ENCODE results near the gene CARMIL1.

- TF ChIP-seq SMC3 (IDR thresholded peaks at IDR 0.05; ENCODE audit: low read depth, low read length) (no peak), CTCF (IDR thresholded peaks at IDR 0.05) (no peak), MAX (IDR thresholded peaks at IDR 0.05; ENCODE audit: low read depth) (no peak), EP300 (IDR thresholded peaks at IDR 0.05; ENCODE audit: borderline replicate concordance in 1 of 2, low read depth in 1 of 2, low read length in 1 of 2) (no peak), CHD2 (IDR thresholded peaks at IDR 0.05; ENCODE audit: low read length, partially characterized antibody) (no peak), MEF2A (IDR thresholded peaks at IDR 0.05; ENCODE audit: borderline replicate concordance, low read depth) (no peak), TEAD4 (IDR thresholded peaks at IDR 0.05; ENCODE audit: borderline replicate concordance, insufficient read depth) (no peak), YY1 (IDR thresholded peaks at IDR 0.05; ENCODE audit: low read depth) (no peak), POLR2AphosphoS5 (IDR thresholded peaks at IDR 0.05; ENCODE audit: low read depth, low read length) (no peak), SIN3A (IDR thresholded peaks at IDR 0.05; ENCODE audit: borderline replicate concordance, low read depth, low read length) (no peak), GABPA (IDR thresholded peaks at IDR 0.05; ENCODE audit: low read depth) (no peak), TAF1 (IDR thresholded peaks at IDR 0.05; ENCODE audit: borderline replicate concordance, low read depth, low read length) (no peak), EZH2phosphoT487 (IDR thresholded peaks at IDR 0.05; ENCODE audit: borderline replicate concordance, low read depth) (no peak), JUND (IDR thresholded peaks at IDR 0.05) (no peak)
These were observed 382.1 kb downstream of the CARMIL1 start for GRCh38 chr6:25661129-25661779.
